Neutrophil (primary cell): ENCODE measurements around the gene HIKESHI.

Experiments
- H3K27ac ChIP-seq: fragments of 200-600 bp; sonication (generic); 2 replicates; pipeline ENCODE4 v1.5.1; 2016; ENCODE audit warnings: mild to moderate bottlenecking, moderate library complexity
- H3K27me3 ChIP-seq: fragments of 200-600 bp; sonication (generic); 2 replicates; pipeline ENCODE4 v1.6.0; 2016; ENCODE audit warnings: mild to moderate bottlenecking
- H3K36me3 ChIP-seq: fragments of 200-600 bp; sonication (generic); 2 replicates; pipeline ENCODE4 v1.5.1; 2017
- H3K4me1 ChIP-seq, 2 experiments: fragments of 200-600 bp in 1 of 2; sonication (generic) in 1 of 2; 1 replicate in 1 of 2; 2 replicates in 1 of 2; pipeline versions ENCODE4 v1.5.1 to v1.6.1; 2013 to 2016; ENCODE audit warnings: low read depth in 1 of 2, low read length in 1 of 2, mild to moderate bottlenecking in 1 of 2, moderate library complexity in 1 of 2; ENCODE audit not compliant: control insufficient read depth in 1 of 2, insufficient read depth in 1 of 2
- H3K4me3 ChIP-seq, 2 experiments: fragments of 200-600 bp in 1 of 2; sonication (generic) in 1 of 2; 1 replicate in 1 of 2; 2 replicates in 1 of 2; pipeline ENCODE4 v1.5.1; 2013 to 2016; ENCODE audit warnings: low read depth in 1 of 2, low read length in 1 of 2, mild to moderate bottlenecking in 1 of 2, moderate library complexity in 1 of 2
- H3K9me3 ChIP-seq: fragments of 200-600 bp; sonication (generic); 2 replicates; pipeline ENCODE4 v1.5.1; 2016
- CTCF ChIP-seq: fragments of 200-600 bp; sonication (generic); IDR thresholded peaks from 2 replicates; pipeline ENCODE4 v1.5.1; 2016; ENCODE audit warnings: antibody characterized with exemption

HIKESHI gene

GRCh38 chr11:86261328-86261727 is 40.7 kb upstream of the HIKESHI start:
- Histone ChIP-seq H3K9me3 (no peaks in the 10 kb centered on the region), H3K4me1 (peaks cover 0 to 4% of the 10 kb centered on the region in 2 experiments), H3K36me3 (peaks cover 39% of the 10 kb centered on the region), H3K4me3 (no peak overlapping the region), H3K27me3 (no peaks in the 10 kb centered on the region), H3K27ac (no peak overlapping the region)
- no peak for TF ChIP-seq CTCF

DNA sequence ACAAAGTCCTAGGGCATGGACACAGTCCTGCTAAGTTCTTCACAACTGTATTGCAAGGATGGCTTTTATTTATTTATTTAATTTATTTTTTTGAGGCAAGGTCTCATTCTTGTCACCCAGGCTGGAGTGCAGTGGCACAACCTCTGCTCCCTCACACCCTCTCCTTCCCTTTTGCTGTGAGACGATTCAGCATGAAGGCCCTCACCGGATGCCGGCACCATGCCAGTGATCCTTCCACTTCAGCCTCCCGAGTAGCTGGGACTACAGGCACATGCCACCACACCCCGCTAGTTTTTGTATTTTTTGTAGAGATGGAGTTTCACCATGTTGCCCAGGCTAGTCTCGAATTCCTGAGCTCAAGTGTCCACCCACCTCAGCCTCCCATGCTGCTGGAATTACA is 39.7 kb upstream of the HIKESHI start:
- peaks cover 33% of the 10 kb centered on the region for H3K36me3 ChIP-seq
- TF ChIP-seq CTCF: no peak

GRCh38 chr11:86264649-86265048 is 37.4 kb upstream of the HIKESHI start:
- H3K36me3 ChIP-seq: peaks cover 36% of the 10 kb centered on the region
- no peak overlapping the region for H3K27ac ChIP-seq
- H3K9me3 ChIP-seq: no peaks in the 10 kb centered on the region
- H3K27me3 ChIP-seq: no peaks in the 10 kb centered on the region
- no peak for TF ChIP-seq CTCF
- no peaks in the 10 kb centered on the region for H3K4me1 ChIP-seq
- no peak overlapping the region for H3K4me3 ChIP-seq

More for the DNA sequence above, 39.7 kb upstream of the HIKESHI start:
- Histone ChIP-seq H3K27ac (no peak overlapping the region), H3K27me3 (no peaks in the 10 kb centered on the region), H3K4me3 (no peak overlapping the region), H3K9me3 (no peaks in the 10 kb centered on the region), H3K4me1 (peaks cover 0 to 4% of the 10 kb centered on the region in 2 experiments)

DNA sequence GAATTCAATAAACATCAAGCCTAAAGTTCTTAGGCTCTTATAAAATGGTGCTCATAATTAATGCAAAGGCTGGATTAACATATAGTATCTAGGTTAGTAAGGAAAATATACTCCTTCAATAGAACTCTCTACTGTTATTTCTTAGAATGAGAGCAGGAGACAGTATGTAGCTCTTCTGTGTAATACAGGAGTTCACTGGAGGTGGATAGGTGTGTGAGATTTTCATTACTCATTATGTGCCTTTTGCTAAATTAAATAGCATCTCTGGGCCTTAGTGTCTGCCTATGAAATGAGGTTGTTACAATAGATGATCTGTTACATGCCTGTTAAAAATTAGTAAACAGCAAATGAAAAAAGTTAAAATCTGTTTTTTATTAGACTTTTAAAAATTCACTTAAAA is 36.8 kb upstream of the HIKESHI start:
- H3K4me3 ChIP-seq: no peak overlapping the region
- H3K36me3 ChIP-seq: peaks cover 30% of the 10 kb centered on the region
- H3K4me1 ChIP-seq: no peaks in the 10 kb centered on the region

DNA sequence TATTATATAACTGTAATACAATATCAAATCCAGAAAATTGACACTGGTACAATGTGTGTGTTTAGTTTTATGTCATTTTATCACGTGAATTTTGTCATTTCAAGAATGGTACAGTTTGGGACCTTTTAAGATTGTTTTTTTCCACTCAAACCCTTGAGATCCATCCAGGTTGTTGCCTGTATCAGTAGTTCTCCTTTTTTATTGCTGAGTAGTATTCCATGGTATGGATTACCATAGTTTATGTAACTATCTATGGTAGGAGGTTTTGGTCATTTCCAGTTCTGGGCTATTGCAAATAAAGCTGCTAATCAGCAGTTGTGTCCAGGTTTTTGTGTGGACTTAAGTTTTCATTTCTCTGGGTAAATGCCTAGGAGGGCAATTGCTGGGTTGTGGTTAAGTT is 32.4 kb upstream of the HIKESHI start:
- H3K4me1 ChIP-seq: no peaks in the 10 kb centered on the region
- no peak for TF ChIP-seq CTCF

More for the DNA sequence above, 36.8 kb upstream of the HIKESHI start:
- no peaks in the 10 kb centered on the region for H3K27me3 ChIP-seq
- no peak for TF ChIP-seq CTCF
- H3K27ac ChIP-seq: no peak overlapping the region
- no peaks in the 10 kb centered on the region for H3K9me3 ChIP-seq

DNA sequence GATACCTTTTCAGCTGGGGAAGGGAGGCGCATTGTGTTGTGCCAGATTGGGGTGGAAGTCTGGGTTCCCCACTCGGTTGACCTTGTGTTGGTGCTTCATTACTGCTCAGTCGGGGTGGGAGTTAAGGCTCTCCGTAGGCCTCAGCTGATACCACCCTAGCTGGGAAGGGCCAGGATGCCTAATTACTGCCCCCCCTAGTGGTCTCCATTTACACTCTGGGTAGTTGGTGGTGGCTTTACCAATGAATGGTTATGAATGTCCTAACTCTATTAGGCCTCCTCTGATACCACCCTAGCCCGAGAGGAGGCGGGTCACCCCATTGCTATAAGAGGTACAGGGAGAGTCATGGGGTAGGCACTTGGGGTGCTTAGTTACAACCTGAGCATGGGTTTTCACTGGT is 27.5 kb upstream of the HIKESHI start:
- no peaks in the 10 kb centered on the region for H3K9me3 ChIP-seq
- no peak overlapping the region for H3K4me3 ChIP-seq
- H3K27me3 ChIP-seq: no peaks in the 10 kb centered on the region
- TF ChIP-seq CTCF: no peak
- peaks cover 14% of the 10 kb centered on the region for H3K36me3 ChIP-seq
- peaks cover 4 to 5% of the 10 kb centered on the region in 2 experiments for H3K4me1 ChIP-seq
- H3K27ac ChIP-seq: no peak overlapping the region

More for the DNA sequence above, 32.4 kb upstream of the HIKESHI start:
- no peaks in the 10 kb centered on the region for H3K27me3 ChIP-seq
- H3K27ac ChIP-seq: no peak overlapping the region
- H3K9me3 ChIP-seq: no peaks in the 10 kb centered on the region
- peaks cover 12% of the 10 kb centered on the region for H3K36me3 ChIP-seq
- H3K4me3 ChIP-seq: no peak overlapping the region
